Left cardiac atrium (tissue), 4 donors: ENCODE measurements around the gene SLN. TPM values are rescaled to one million over a fixed set of nuclear protein-coding genes. Genes with fewer than 3 reads are reported as not detected.

Experiments used
- ATAC-seq, 2 donors: fragments of 200-7000 bp; cut with Tn5 transposase; one replicate each; pipeline ENCODE4 v1.9.1; 2020; ENCODE audit warnings: mild to moderate bottlenecking in 2 of 2, moderate library complexity in 2 of 2
- DNase-seq: peaks from one replicate; pipeline ENCODE4 v3.0.0-alpha.2; 2020
- intact Hi-C, 2 donors: fragments of 100-400 bp; cut with DNase I; formaldehyde crosslinking; loops; one replicate each; pipeline versions ENCODE4 v1.14.1 to v1.15.1; 2022 to 2023
- total RNA-seq, 2 donors: library from RNA; stranded (reverse); fragmentation: NEBNext Ultra II Directional; extraction: Animal tissue kit (Norgen Biotek cat#: 25700); gene quantifications; one replicate each; pipeline ENCODE4 v1.2.1, GENCODE V29; 2021
- donor health status: DM: no; HTN: yes; CAD: no.
- donor health status: DM: no; HTN: yes; CAD: no; lungs with severe emphysema.
- donor health status: DM: yes; HTN: yes; CAD: no.
- donor health status: Dilated cardiomyopathy.

Gene SLN
- total RNA-seq, 2 donors from 2014 or later: 427 to 669 TPM

GRCh38 chr11:107661656-107662055, 50.2 kb downstream of the SLN start:
- DNase-seq (no peak), ATAC-seq (no peak)
- intact Hi-C loops: no loop called here

DNA sequence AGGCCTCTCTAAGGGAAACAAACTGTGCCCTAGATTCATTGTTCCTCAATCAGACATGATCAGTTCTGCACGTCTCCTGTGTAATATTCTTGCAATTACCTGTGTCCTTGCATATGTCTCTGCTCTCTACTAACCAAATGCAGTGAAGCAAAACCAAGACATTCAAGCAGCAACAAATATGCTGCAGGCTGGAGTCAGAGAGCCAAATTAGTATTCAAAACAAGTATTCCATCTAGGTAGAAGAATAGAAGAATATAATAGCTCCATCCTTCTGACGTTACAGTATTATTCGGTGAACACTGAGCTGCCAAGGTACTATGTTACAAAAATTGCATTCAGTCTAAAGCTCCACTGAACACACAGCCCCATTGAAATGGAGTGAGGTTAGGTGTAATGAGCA, 51.8 kb downstream of the SLN start:
- ATAC-seq (no peak), DNase-seq (no peak)
- intact Hi-C loops: no loop called here

- DNase-seq (no peak), ATAC-seq (no peak)
- intact Hi-C loops: no loop called here
Observed at GRCh38 chr11:107659310-107659709, 52.5 kb downstream of the SLN start.

Other genes with a start within 250 kb of the SLN start
- 1 to 10 TPM; 6.3 to 6.5 TPM for gene ALKBH8, start 146.3 kb downstream of the SLN start, total RNA-seq
- gene ELMOD1, start 120.9 kb downstream of the SLN start, total RNA-seq: 1 to 10 TPM; 7.3 to 9.9 TPM
- 1 to 10 TPM; 2.1 to 5.3 TPM for gene SLC35F2, start 146.7 kb upstream of the SLN start, total RNA-seq
- gene RAB39A, start 216.4 kb upstream of the SLN start, total RNA-seq: 1 to 10 TPM; 1.1 TPM